NCI-H2107 treated with DMSO at 0.1 percent for 48 hours (cell line): ENCODE measurements around the gene ATP5F1D.

Experiments used
- DNase-seq: peaks from one replicate; lab custom pipeline; 2025; ENCODE audit not compliant: unreplicated experiment; lab: John Stamatoyannopoulos, UW

The ATP5F1D gene

GRCh38 chr19:1269065-1269477 is 27.5 kb downstream of the ATP5F1D start, which contains the start of gene CIRBP:
TSS of gene CIRBP (plus strand) at chr19:1269332. CDS start at chr19:1270934, 1,602 bp downstream.
- peak; percentile 88 for DNase-seq

GRCh38 chr19:1269478-1270212 is 28.1 kb downstream of the ATP5F1D start:
- peak; percentile 35 for DNase-seq

GRCh38 chr19:1270213-1270853 is 28.8 kb downstream of the ATP5F1D start:
- no peak for DNase-seq

- no peak for DNase-seq
Observed at GRCh38 chr19:1270854-1271527, 29.4 kb downstream of the ATP5F1D start.

- DNase-seq, result no peak
Observed at GRCh38 chr19:1271528-1272422, 30.2 kb downstream of the ATP5F1D start.

GRCh38 chr19:1272423-1273262 is 31.1 kb downstream of the ATP5F1D start:
- no peak for DNase-seq

GRCh38 chr19:1273263-1274041 is 31.9 kb downstream of the ATP5F1D start:
- DNase-seq, result no peak

GRCh38 chr19:1274081-1274851 is 32.7 kb downstream of the ATP5F1D start:
- DNase-seq, result no peak

- DNase-seq, result no peak
Observed at GRCh38 chr19:1274852-1275259, 33.3 kb downstream of the ATP5F1D start.

GRCh38 chr19:1275260-1275975 is 33.9 kb downstream of the ATP5F1D start, which contains the start of gene FAM174C:
TSS of gene FAM174C (plus strand) at chr19:1275530. CDS start at chr19:1275550, 20 bp downstream.
- DNase-seq, result peak; percentile 74

GRCh38 chr19:1275976-1276627 is 34.6 kb downstream of the ATP5F1D start:
- no peak for DNase-seq

- DNase-seq, result no peak
Observed at GRCh38 chr19:1276628-1277022, 35.1 kb downstream of the ATP5F1D start.

- no peak for DNase-seq
Observed at GRCh38 chr19:1277061-1277460, 35.5 kb downstream of the ATP5F1D start.

GRCh38 chr19:1278074-1278473 is 36.5 kb downstream of the ATP5F1D start:
- DNase-seq, result no peak

GRCh38 chr19:1278713-1279660 is 37.4 kb downstream of the ATP5F1D start:
- no peak for DNase-seq

- DNase-seq, result peak; percentile 51
Observed at GRCh38 chr19:1279782-1280341, 38.3 kb downstream of the ATP5F1D start.
